Neuronal stem cell (in vitro differentiated cells): ENCODE measurements around the gene NTNG1.

Experiments used
- DNase-seq: peaks from one replicate; pipeline ENCODE4 v3.0.0-alpha.2; 2013; ENCODE audit warnings: low spot score
- H2AFZ ChIP-seq: one replicate; pipeline ENCODE4 v1.6.1; 2013; ENCODE audit warnings: mild to moderate bottlenecking, low read length, inconsistent platforms
- H2AK5ac ChIP-seq: 2 replicates; pipeline ENCODE4 v1.6.1; 2013; ENCODE audit warnings: low read depth, mild to moderate bottlenecking, inconsistent platforms, low read length, moderate library complexity, mixed read lengths
- H2BK120ac ChIP-seq: 2 replicates; pipeline ENCODE4 v1.6.1; 2013; ENCODE audit warnings: low read depth, mild to moderate bottlenecking, inconsistent platforms, low read length, moderate library complexity, mixed read lengths
- H2BK12ac ChIP-seq: one replicate; pipeline ENCODE4 v1.6.1; 2013; ENCODE audit warnings: low read length, inconsistent platforms
- H2BK15ac ChIP-seq: 2 replicates; pipeline ENCODE4 v1.6.1; 2013; ENCODE audit warnings: mild to moderate bottlenecking, low read length, inconsistent platforms, mixed read lengths
- H2BK5ac ChIP-seq: one replicate; pipeline ENCODE4 v1.6.1; 2013; ENCODE audit warnings: inconsistent platforms, mild to moderate bottlenecking, low read length, moderate library complexity
- H3K14ac ChIP-seq: one replicate; pipeline ENCODE4 v1.6.1; 2013; ENCODE audit warnings: low read length, inconsistent platforms
- H3K18ac ChIP-seq: 2 replicates; pipeline ENCODE4 v1.6.1; 2013; ENCODE audit warnings: low read length, inconsistent platforms
- H3K23ac ChIP-seq: 2 replicates; pipeline ENCODE4 v1.6.1; 2013; ENCODE audit warnings: low read depth, mild to moderate bottlenecking, mixed read lengths, low read length, inconsistent platforms; ENCODE audit not compliant: poor library complexity
- H3K27ac ChIP-seq: replicated peaks from 3 replicates; pipeline ENCODE4 v1.5.1; 2013; ENCODE audit warnings: low read length, inconsistent platforms
- H3K27me3 ChIP-seq, 3 experiments: 2 replicates each; pipeline ENCODE4 v1.6.1; 2013; ENCODE audit warnings: low read length in 3 of 3, mild to moderate bottlenecking in 2 of 3, inconsistent platforms in 1 of 3, low read depth in 1 of 3, mixed read lengths in 1 of 3, moderate library complexity in 1 of 3; ENCODE audit not compliant: control insufficient read depth in 3 of 3, insufficient read depth in 3 of 3
- H3K36me3 ChIP-seq, 2 donors: replicated peaks in 1 of 2; 2 replicates each; pipeline ENCODE4 v1.6.1; 2013; ENCODE audit warnings: low read length in 2 of 2; ENCODE audit not compliant: control insufficient read depth in 2 of 2, insufficient read depth in 2 of 2
- H3K4ac ChIP-seq: 2 replicates; pipeline ENCODE4 v1.6.1; 2013; ENCODE audit warnings: inconsistent platforms, mild to moderate bottlenecking, low read length, moderate library complexity
- H3K4me1 ChIP-seq, 2 donors: 1 replicate in 1 of 2; 2 replicates in 1 of 2; pipeline ENCODE4 v1.6.1; 2013; ENCODE audit warnings: low read length in 2 of 2, low read depth in 1 of 2; ENCODE audit not compliant: control insufficient read depth in 2 of 2, insufficient read depth in 1 of 2
- H3K4me2 ChIP-seq: one replicate; pipeline ENCODE4 v1.6.1; 2013; ENCODE audit warnings: mild to moderate bottlenecking, low read length, inconsistent platforms; ENCODE audit not compliant: insufficient read depth, poor library complexity, severe bottlenecking
- H3K4me3 ChIP-seq, 2 donors: 2 replicates each; pipeline ENCODE4 v1.5.1; 2013; ENCODE audit warnings: low read length in 2 of 2, mild to moderate bottlenecking in 2 of 2, inconsistent platforms in 1 of 2, moderate library complexity in 1 of 2
- H3K79me1 ChIP-seq: one replicate; pipeline ENCODE4 v1.6.1; 2013; ENCODE audit warnings: low read depth, mild to moderate bottlenecking, inconsistent platforms, low read length, moderate library complexity
- H3K9ac ChIP-seq: one replicate; pipeline ENCODE4 v1.6.1; 2013; ENCODE audit warnings: mild to moderate bottlenecking, low read depth, low read length, inconsistent platforms; ENCODE audit not compliant: poor library complexity
- H3K9me3 ChIP-seq, 2 donors: replicated peaks in 1 of 2; 2 replicates each; pipeline versions ENCODE3 to v1.6.1; 2013; ENCODE audit warnings: low read length in 2 of 2, mild to moderate bottlenecking in 2 of 2, inconsistent platforms in 1 of 2, low read depth in 1 of 2, mixed read lengths in 1 of 2, moderate library complexity in 1 of 2; ENCODE audit not compliant: control insufficient read depth in 2 of 2, insufficient read depth in 1 of 2
- H4K8ac ChIP-seq: one replicate; pipeline ENCODE4 v1.6.1; 2013; ENCODE audit warnings: low read depth, mild to moderate bottlenecking, inconsistent platforms, low read length, moderate library complexity
- H4K91ac ChIP-seq: one replicate; pipeline ENCODE4 v1.6.1; 2013; ENCODE audit warnings: low read length, low read depth, mild to moderate bottlenecking, inconsistent platforms; ENCODE audit not compliant: poor library complexity
- WGBS, 2 donors: extraction: QIAGEN DNeasy Blood & Tissue Kit; methylation state at CpG; one replicate each; pipeline ENCODE4 v1.1.7; 2013; ENCODE audit warnings: missing lambda C conversion rate in 2 of 2, mixed read lengths in 1 of 2; ENCODE audit not compliant: insufficient read length in 2 of 2, insufficient replicate concordance in 1 of 2; ENCODE audit errors: extremely low coverage in 2 of 2; 5-methylcytosine and 5-hydroxymethylcytosine counted together

NTNG1 gene

GRCh38 chr1:107413546-107413945 lies 272.7 kb downstream of the NTNG1 start:
- Histone ChIP-seq H3K4me1 (no peaks in the 10 kb centered on the region), H4K91ac (no peak overlapping the region), H3K14ac (no peak overlapping the region), H3K4me2 (no peak overlapping the region), H3K36me3 (no peaks in the 10 kb centered on the region), H2BK120ac (no peak overlapping the region), H3K18ac (no peak overlapping the region), H3K4ac (no peak overlapping the region), H3K9ac (no peak overlapping the region), H2BK5ac (no peak overlapping the region), H3K79me1 (no peaks in the 10 kb centered on the region), H2BK12ac (no peak overlapping the region), H4K8ac (no peak overlapping the region), H2AK5ac (no peak overlapping the region), H3K9me3 (no peaks in the 10 kb centered on the region), H3K4me3 (no peak overlapping the region), H3K27ac (no peak overlapping the region), H2AFZ (no peak overlapping the region), H2BK15ac (no peak overlapping the region), H3K27me3 (no peaks in the 10 kb centered on the region), H3K23ac (no peak overlapping the region)
- WGBS, 2 donors: no CpG with 5 or more reads among the region's 2 CpGs
- DNase-seq: no peak

GRCh38 chr1:107413951-107414350 lies 273.1 kb downstream of the NTNG1 start:
- Histone ChIP-seq H2AK5ac (no peak overlapping the region), H3K9ac (no peak overlapping the region), H2AFZ (no peak overlapping the region), H3K36me3 (no peaks in the 10 kb centered on the region), H2BK12ac (no peak overlapping the region), H4K8ac (no peak overlapping the region), H3K14ac (no peak overlapping the region), H3K27me3 (no peaks in the 10 kb centered on the region), H3K4me1 (no peaks in the 10 kb centered on the region), H3K27ac (no peak overlapping the region), H3K23ac (no peak overlapping the region), H3K4me3 (no peak overlapping the region), H3K9me3 (no peaks in the 10 kb centered on the region), H3K79me1 (no peaks in the 10 kb centered on the region), H3K18ac (no peak overlapping the region), H2BK5ac (no peak overlapping the region), H2BK15ac (no peak overlapping the region), H3K4ac (no peak overlapping the region), H4K91ac (no peak overlapping the region), H2BK120ac (no peak overlapping the region), H3K4me2 (no peak overlapping the region)
- DNase-seq: no peak
- no CpG with 5 or more reads among the region's 2 CpGs for WGBS, 2 donors

GRCh38 chr1:107414550-107414949 lies 273.7 kb downstream of the NTNG1 start:
- Histone ChIP-seq H2BK120ac (no peak overlapping the region), H3K9me3 (no peaks in the 10 kb centered on the region), H2BK5ac (no peak overlapping the region), H3K36me3 (no peaks in the 10 kb centered on the region), H3K4me1 (no peaks in the 10 kb centered on the region), H3K23ac (no peak overlapping the region), H2BK15ac (no peak overlapping the region), H3K4ac (no peak overlapping the region), H4K8ac (no peak overlapping the region), H3K14ac (no peak overlapping the region), H3K18ac (no peak overlapping the region), H3K9ac (no peak overlapping the region), H3K4me2 (no peak overlapping the region), H3K79me1 (no peaks in the 10 kb centered on the region), H4K91ac (no peak overlapping the region), H3K4me3 (no peak overlapping the region), H3K27me3 (no peaks in the 10 kb centered on the region), H2AFZ (no peak overlapping the region), H2AK5ac (no peak overlapping the region), H2BK12ac (no peak overlapping the region), H3K27ac (no peak overlapping the region)
- WGBS, 2 donors: no CpG with 5 or more reads among the region's 3 CpGs
- no peak for DNase-seq

GRCh38 chr1:107415241-107415640 lies 274.4 kb downstream of the NTNG1 start:
- Histone ChIP-seq H3K18ac (no peak overlapping the region), H3K4me3 (no peak overlapping the region), H3K9me3 (no peaks in the 10 kb centered on the region), H3K36me3 (no peaks in the 10 kb centered on the region), H2BK5ac (no peak overlapping the region), H3K4me2 (no peak overlapping the region), H3K27ac (no peak overlapping the region), H3K79me1 (no peaks in the 10 kb centered on the region), H4K8ac (no peak overlapping the region), H2BK12ac (no peak overlapping the region), H2BK120ac (no peak overlapping the region), H3K14ac (no peak overlapping the region), H3K9ac (no peak overlapping the region), H3K4me1 (peaks cover 0 to 2% of the 10 kb centered on the region in 2 donors), H2AFZ (no peak overlapping the region), H3K23ac (no peak overlapping the region), H4K91ac (no peak overlapping the region), H3K4ac (no peak overlapping the region), H2AK5ac (no peak overlapping the region), H2BK15ac (no peak overlapping the region), H3K27me3 (no peaks in the 10 kb centered on the region)
- no peak for DNase-seq
- WGBS, 2 donors: no CpG with 5 or more reads among the region's 4 CpGs
